Trophoblast cell (in vitro differentiated cells and primary cell): Measurements from ENCODE around the gene ACOT11.

Source experiments
- DNase-seq, 2 donors: peaks; one replicate each; pipeline ENCODE4 v3.0.0-alpha.2; 2016
- H2AFZ ChIP-seq: 2 replicates; pipeline ENCODE4 v1.6.1; 2013; ENCODE audit warnings: low read length, moderate library complexity, mild to moderate bottlenecking; ENCODE audit not compliant: insufficient read depth, poor library complexity
- H2AK5ac ChIP-seq: 2 replicates; pipeline ENCODE4 v1.6.1; 2013; ENCODE audit warnings: mild to moderate bottlenecking, low read length
- H2BK120ac ChIP-seq: 2 replicates; pipeline ENCODE4 v1.6.1; 2013; ENCODE audit warnings: low read length, mild to moderate bottlenecking, moderate library complexity; ENCODE audit not compliant: insufficient read depth, poor library complexity
- H2BK12ac ChIP-seq: 2 replicates; pipeline ENCODE4 v1.6.1; 2013; ENCODE audit warnings: mild to moderate bottlenecking, low read length, moderate library complexity
- H2BK5ac ChIP-seq: 2 replicates; pipeline ENCODE4 v1.6.1; 2013; ENCODE audit warnings: low read length, low read depth, moderate library complexity, mild to moderate bottlenecking; ENCODE audit not compliant: poor library complexity
- H3K14ac ChIP-seq: 2 replicates; pipeline ENCODE4 v1.6.1; 2013; ENCODE audit warnings: mild to moderate bottlenecking, low read length
- H3K18ac ChIP-seq: 2 replicates; pipeline ENCODE4 v1.6.1; 2013; ENCODE audit warnings: mild to moderate bottlenecking, low read length
- H3K23ac ChIP-seq: 2 replicates; pipeline ENCODE4 v1.6.1; 2013; ENCODE audit warnings: low read length
- H3K27ac ChIP-seq: 2 replicates; pipeline ENCODE4 v1.5.1; 2013; ENCODE audit warnings: low read depth, mild to moderate bottlenecking, inconsistent platforms, low read length, moderate library complexity
- H3K27me3 ChIP-seq: 2 replicates; pipeline ENCODE4 v1.6.1; 2013; ENCODE audit warnings: inconsistent platforms, mild to moderate bottlenecking, low read length, moderate library complexity; ENCODE audit not compliant: insufficient read depth
- H3K36me3 ChIP-seq, 2 experiments: 1 replicate in 1 of 2; 2 replicates in 1 of 2; pipeline ENCODE4 v1.6.1; 2013; ENCODE audit warnings: low read length in 2 of 2, mild to moderate bottlenecking in 2 of 2, moderate library complexity in 1 of 2; ENCODE audit not compliant: insufficient read depth in 2 of 2, control insufficient read depth in 1 of 2
- H3K4ac ChIP-seq: 2 replicates; pipeline ENCODE4 v1.6.1; 2013; ENCODE audit warnings: low read depth, mild to moderate bottlenecking, low read length, moderate library complexity
- H3K4me1 ChIP-seq, 2 experiments: 1 replicate in 1 of 2; 2 replicates in 1 of 2; pipeline ENCODE4 v1.6.1; 2013; ENCODE audit warnings: low read length in 2 of 2, mild to moderate bottlenecking in 2 of 2, moderate library complexity in 1 of 2; ENCODE audit not compliant: insufficient read depth in 2 of 2, control insufficient read depth in 1 of 2
- H3K4me2 ChIP-seq: 2 replicates; pipeline ENCODE4 v1.6.1; 2013; ENCODE audit warnings: inconsistent platforms, mild to moderate bottlenecking, low read length, moderate library complexity
- H3K4me3 ChIP-seq: 2 replicates; pipeline ENCODE4 v1.5.1; 2013; ENCODE audit warnings: mild to moderate bottlenecking, low read depth, low read length, inconsistent platforms
- H3K79me1 ChIP-seq: one replicate; pipeline ENCODE4 v1.6.1; 2013; ENCODE audit warnings: low read length
- H3K79me2 ChIP-seq: 2 replicates; pipeline ENCODE4 v1.6.1; 2013; ENCODE audit warnings: low read length, mild to moderate bottlenecking; ENCODE audit not compliant: control insufficient read depth, insufficient read depth, poor library complexity
- H3K9ac ChIP-seq: 2 replicates; pipeline ENCODE4 v1.6.1; 2013; ENCODE audit warnings: mild to moderate bottlenecking, low read length
- H3K9me3 ChIP-seq: 2 replicates; pipeline ENCODE4 v1.6.1; 2013; ENCODE audit warnings: low read depth, mild to moderate bottlenecking, control low read depth, inconsistent platforms, low read length; ENCODE audit not compliant: insufficient read depth
- H4K12ac ChIP-seq: 2 replicates; pipeline ENCODE4 v1.6.1; 2013; ENCODE audit warnings: low read depth, mild to moderate bottlenecking, low read length, moderate library complexity
- H4K8ac ChIP-seq: 2 replicates; pipeline ENCODE4 v1.6.1; 2013; ENCODE audit warnings: low read depth, mild to moderate bottlenecking, low read length, moderate library complexity
- H4K91ac ChIP-seq: one replicate; pipeline ENCODE4 v1.6.1; 2013; ENCODE audit warnings: low read depth, mild to moderate bottlenecking, low read length, moderate library complexity
- WGBS: extraction: QIAGEN DNeasy Blood & Tissue Kit; methylation state at CpG from one replicate; pipeline ENCODE4 v1.1.7; 2013; ENCODE audit warnings: missing lambda C conversion rate; ENCODE audit not compliant: insufficient read length, insufficient coverage; ENCODE audit errors: extremely low coverage; 5-methylcytosine and 5-hydroxymethylcytosine counted together

ACOT11 gene

DNA sequence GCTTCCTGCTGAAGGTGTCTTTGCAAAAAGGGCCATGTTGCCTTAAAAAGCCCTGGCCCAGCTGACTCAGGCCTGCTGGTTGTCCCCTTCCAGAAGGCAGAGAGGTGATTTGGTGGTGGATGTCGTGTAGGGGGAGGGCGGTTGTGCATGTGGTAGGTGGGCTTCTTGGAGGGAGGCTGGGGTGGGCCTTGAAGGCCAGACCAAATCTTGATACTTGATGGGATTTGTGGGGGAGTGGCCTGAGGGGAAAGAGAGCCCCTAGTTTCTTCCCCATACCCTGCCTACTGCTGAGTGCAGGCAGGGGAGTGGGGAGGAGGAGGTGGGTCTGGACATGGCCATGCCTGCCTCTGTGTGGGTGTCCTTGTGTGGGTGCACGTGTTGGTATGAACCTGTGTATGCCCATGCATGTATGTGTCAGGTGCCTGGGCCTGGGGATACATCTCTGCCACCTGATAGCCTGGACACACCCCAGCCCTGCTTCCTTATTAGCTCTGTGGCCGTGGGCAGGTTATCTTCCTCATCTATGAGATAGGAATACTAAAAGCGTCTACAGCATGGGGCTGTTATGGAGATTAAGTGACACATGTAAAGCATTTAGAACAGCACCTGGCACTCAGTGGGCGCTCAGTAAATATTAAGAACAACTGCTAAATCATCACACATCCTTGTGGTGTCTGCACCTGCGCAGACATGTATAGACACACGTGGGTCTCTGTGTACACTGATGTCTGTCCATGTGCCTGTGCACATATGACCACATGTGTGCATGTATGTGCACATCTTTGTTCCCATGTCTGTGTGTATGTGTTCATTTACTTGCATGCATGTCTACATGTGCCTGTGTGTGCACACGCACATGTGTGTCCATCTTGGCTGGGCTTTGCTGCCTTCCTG, 58.3 kb downstream of the ACOT11 start:
- Histone ChIP-seq H3K4ac (no peak overlapping the region), H3K79me2 (peaks cover 2% of the 10 kb centered on the region), H2AFZ (no peak overlapping the region), H4K8ac (no peak overlapping the region), H3K23ac (no peak overlapping the region), H3K4me2 (no peak overlapping the region), H3K27ac (no peak overlapping the region), H3K18ac (no peak overlapping the region), H3K9me3 (peaks cover 2% of the 10 kb centered on the region), H3K27me3 (no peaks in the 10 kb centered on the region), H3K9ac (no peak overlapping the region), H3K4me3 (no peak overlapping the region), H3K36me3 (no peaks in the 10 kb centered on the region), H2BK12ac (no peak overlapping the region), H2BK120ac (no peak overlapping the region), H4K12ac (no peak overlapping the region), H4K91ac (no peak overlapping the region), H3K14ac (no peak overlapping the region), H3K79me1 (peaks cover 2% of the 10 kb centered on the region), H2AK5ac (no peak overlapping the region), H2BK5ac (no peak overlapping the region), H3K4me1 (peaks cover 11 to 12% of the 10 kb centered on the region in 2 experiments)
- no peak for DNase-seq
- WGBS: no CpG with 5 or more reads among the region's 9 CpGs

- no peak overlapping the region for H3K4me3 ChIP-seq
- H2BK5ac ChIP-seq: no peak overlapping the region
- no peak overlapping the region for H3K14ac ChIP-seq
- H4K12ac ChIP-seq: no peak overlapping the region
- H3K4me1 ChIP-seq: peaks cover 12 to 15% of the 10 kb centered on the region in 2 experiments
- WGBS: no CpG with 5 or more reads among the region's 13 CpGs
- H3K9me3 ChIP-seq: peaks cover 2% of the 10 kb centered on the region
- no peak overlapping the region for H2BK12ac ChIP-seq
- H3K27me3 ChIP-seq: no peaks in the 10 kb centered on the region
- no peak for DNase-seq
- H3K79me1 ChIP-seq: peaks cover 2% of the 10 kb centered on the region
- no peak overlapping the region for H2BK120ac ChIP-seq
- no peak overlapping the region for H3K23ac ChIP-seq
- H3K4me2 ChIP-seq: no peak overlapping the region
- peaks cover 2% of the 10 kb centered on the region for H3K79me2 ChIP-seq
- H4K8ac ChIP-seq: no peak overlapping the region
- no peak overlapping the region for H2AK5ac ChIP-seq
- no peak overlapping the region for H3K27ac ChIP-seq
- H3K18ac ChIP-seq: no peak overlapping the region
- no peak overlapping the region for H3K4ac ChIP-seq
- H4K91ac ChIP-seq: no peak overlapping the region
- H3K36me3 ChIP-seq: no peaks in the 10 kb centered on the region
- H2AFZ ChIP-seq: no peak overlapping the region
- H3K9ac ChIP-seq: no peak overlapping the region
Observed at GRCh38 chr1:54606990-54607325, 58.9 kb downstream of the ACOT11 start.

DNA sequence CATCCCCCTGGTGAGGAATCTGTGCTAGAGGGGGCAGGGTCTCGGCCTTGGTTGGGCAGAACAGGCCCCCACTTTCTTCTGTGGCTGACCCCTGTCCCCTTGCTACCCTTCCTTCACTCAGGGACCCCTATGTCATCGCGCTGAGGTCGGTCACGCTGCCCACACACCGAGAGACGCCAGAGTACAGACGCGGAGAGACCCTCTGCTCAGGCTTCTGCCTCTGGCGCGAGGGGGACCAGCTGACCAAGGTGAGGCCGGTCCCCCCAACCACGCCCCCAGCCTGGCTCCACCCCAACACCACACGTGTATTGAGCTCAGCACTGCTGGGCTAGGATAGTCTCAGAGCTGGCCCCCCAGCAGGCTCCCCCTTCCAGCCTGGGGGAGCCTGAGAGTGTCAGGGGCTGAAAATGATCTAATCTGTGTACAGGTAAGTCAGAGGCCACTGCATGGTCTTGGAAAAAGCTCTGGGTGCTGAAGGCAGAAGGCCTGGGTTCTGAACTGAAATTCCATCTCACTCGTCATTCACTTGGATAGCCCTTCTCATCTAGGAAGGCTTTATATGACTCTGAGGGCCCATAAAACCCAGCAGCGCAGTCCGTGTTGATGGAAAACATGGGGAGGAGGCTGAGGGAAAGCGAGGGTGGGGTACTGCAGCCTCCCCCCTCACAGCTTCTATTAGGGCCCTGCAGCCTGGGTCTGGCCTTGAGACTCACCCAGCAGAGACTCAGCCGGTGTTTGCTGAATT, 60.0 kb downstream of the ACOT11 start:
- H4K12ac ChIP-seq: no peak overlapping the region
- no peak overlapping the region for H4K91ac ChIP-seq
- H3K27me3 ChIP-seq: no peaks in the 10 kb centered on the region
- H3K4me2 ChIP-seq: no peak overlapping the region
- no peak overlapping the region for H3K18ac ChIP-seq
- no peak overlapping the region for H2AFZ ChIP-seq
- H2BK12ac ChIP-seq: no peak overlapping the region
- H2BK5ac ChIP-seq: no peak overlapping the region
- H3K9ac ChIP-seq: no peak overlapping the region
- no peak for DNase-seq
- no peak overlapping the region for H3K4ac ChIP-seq
- H2BK120ac ChIP-seq: no peak overlapping the region
- peaks cover 2% of the 10 kb centered on the region for H3K9me3 ChIP-seq
- H3K79me1 ChIP-seq: peaks cover 2% of the 10 kb centered on the region
- no peak overlapping the region for H4K8ac ChIP-seq
- peaks cover 2% of the 10 kb centered on the region for H3K79me2 ChIP-seq
- H3K36me3 ChIP-seq: no peaks in the 10 kb centered on the region
- peaks cover 12 to 15% of the 10 kb centered on the region in 2 experiments for H3K4me1 ChIP-seq
- WGBS: no CpG with 5 or more reads among the region's 19 CpGs
- H3K4me3 ChIP-seq: no peak overlapping the region
- H3K27ac ChIP-seq: no peak overlapping the region
- no peak overlapping the region for H3K14ac ChIP-seq
- H2AK5ac ChIP-seq: no peak overlapping the region
- no peak overlapping the region for H3K23ac ChIP-seq

DNA sequence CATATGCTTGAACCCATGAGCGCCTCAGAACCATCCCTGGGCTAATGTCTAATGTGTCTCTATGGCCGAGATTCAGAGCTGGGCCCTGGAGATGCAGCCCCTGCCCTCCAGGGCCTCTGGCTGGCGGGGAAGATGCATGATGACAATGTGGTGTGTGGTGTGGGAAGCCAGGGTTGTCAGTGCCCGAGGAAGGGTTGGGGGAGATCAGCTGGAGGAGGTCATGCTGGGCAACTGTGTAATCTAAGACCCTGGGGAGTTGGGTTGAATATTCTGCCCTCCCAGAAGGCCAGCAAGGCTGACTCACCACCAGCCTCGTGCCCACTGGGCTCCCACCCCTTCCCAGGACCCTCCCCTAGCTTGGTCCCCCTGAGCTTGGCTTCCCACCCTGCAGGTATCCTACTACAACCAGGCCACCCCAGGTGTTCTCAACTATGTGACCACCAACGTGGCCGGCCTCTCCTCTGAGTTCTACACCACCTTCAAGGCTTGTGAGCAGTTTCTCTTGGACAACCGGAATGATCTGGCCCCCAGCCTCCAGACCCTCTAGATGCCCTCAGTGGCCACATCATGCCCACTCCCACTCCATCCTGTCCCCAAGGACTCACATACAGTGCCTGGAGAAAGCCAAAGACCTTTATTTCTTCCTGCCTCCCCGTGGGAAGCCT, 60.7 kb downstream of the ACOT11 start:
- no CpG with 5 or more reads among the region's 9 CpGs for WGBS
- Histone ChIP-seq H3K4ac (no peak overlapping the region), H3K9ac (no peak overlapping the region), H3K9me3 (peaks cover 2% of the 10 kb centered on the region), H2AFZ (no peak overlapping the region), H3K14ac (no peak overlapping the region), H3K27ac (no peak overlapping the region), H3K23ac (no peak overlapping the region), H3K4me2 (no peak overlapping the region), H2AK5ac (no peak overlapping the region), H3K4me1 (peaks cover 12 to 15% of the 10 kb centered on the region in 2 experiments), H2BK5ac (no peak overlapping the region), H3K79me1 (peaks cover 2% of the 10 kb centered on the region), H4K91ac (no peak overlapping the region), H4K8ac (no peak overlapping the region), H2BK120ac (no peak overlapping the region), H2BK12ac (no peak overlapping the region), H3K18ac (no peak overlapping the region), H3K79me2 (peaks cover 2% of the 10 kb centered on the region), H3K4me3 (no peak overlapping the region), H3K36me3 (no peaks in the 10 kb centered on the region), H3K27me3 (no peaks in the 10 kb centered on the region), H4K12ac (no peak overlapping the region)
- DNase-seq: no peak
